Right lobe of liver (tissue), 4 donors: ENCODE measurements around the gene FKBP1A.

Experiments used
- POLR2A ChIP-seq: fragments of 450-650 bp; IDR thresholded peaks from one replicate; pipeline ENCODE4 v1.6.1; 2017; ENCODE audit warnings: antibody characterized with exemption, mild to moderate bottlenecking
- TF ChIP-seq, protein P1 (sequence below), 4 donors: fragments of 200-600 bp in 3 of 4; fragments of 450-650 bp in 1 of 4; IDR thresholded peaks; one replicate each; pipeline versions ENCODE4 v1.5.1 to v1.8.0; 2016 to 2022; ENCODE audit warnings: antibody characterized with exemption in 4 of 4, mild to moderate bottlenecking in 2 of 4
- donor health status: DM: no; HTN: no; CAD: no.
- donor health status: DM: no; HTN: no; CAD: no.
- donor health status: DM: no; HTN: yes; CAD: no.

DNA sequence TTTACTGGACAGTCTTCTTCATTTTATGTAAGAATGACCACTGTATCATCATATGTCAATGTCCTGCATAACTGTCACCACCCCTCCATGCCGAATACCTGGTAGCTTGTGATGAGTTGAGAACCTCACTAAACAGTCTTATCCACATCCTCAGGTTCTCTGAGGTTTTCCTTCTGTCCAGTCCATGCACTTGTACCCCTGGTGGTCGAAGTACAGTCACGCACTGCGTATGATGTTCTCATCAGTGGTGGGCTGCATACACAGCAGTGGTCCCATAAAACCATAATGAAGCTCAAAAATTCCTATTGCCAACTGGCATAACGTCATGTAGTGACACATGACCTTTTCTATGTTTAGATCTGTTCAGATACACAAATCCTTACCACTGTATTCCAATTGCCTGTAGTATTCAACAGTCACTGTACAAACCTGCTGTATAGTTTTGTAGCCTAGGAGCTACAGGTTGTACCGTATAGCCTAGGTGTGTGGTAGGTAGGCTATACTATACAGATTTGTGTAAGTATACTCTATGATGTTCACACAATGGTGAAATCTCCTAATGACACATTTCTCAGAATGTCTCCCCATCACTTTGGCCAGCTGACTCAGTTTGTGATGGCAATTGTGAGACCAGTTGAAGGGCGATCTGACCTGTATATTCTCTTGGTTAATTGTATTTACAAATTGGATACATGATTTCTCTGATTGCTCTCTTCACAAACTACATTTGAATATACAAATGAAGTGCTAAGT is 32.6 kb downstream of the FKBP1A start:
- TF ChIP-seq, protein P1, sequence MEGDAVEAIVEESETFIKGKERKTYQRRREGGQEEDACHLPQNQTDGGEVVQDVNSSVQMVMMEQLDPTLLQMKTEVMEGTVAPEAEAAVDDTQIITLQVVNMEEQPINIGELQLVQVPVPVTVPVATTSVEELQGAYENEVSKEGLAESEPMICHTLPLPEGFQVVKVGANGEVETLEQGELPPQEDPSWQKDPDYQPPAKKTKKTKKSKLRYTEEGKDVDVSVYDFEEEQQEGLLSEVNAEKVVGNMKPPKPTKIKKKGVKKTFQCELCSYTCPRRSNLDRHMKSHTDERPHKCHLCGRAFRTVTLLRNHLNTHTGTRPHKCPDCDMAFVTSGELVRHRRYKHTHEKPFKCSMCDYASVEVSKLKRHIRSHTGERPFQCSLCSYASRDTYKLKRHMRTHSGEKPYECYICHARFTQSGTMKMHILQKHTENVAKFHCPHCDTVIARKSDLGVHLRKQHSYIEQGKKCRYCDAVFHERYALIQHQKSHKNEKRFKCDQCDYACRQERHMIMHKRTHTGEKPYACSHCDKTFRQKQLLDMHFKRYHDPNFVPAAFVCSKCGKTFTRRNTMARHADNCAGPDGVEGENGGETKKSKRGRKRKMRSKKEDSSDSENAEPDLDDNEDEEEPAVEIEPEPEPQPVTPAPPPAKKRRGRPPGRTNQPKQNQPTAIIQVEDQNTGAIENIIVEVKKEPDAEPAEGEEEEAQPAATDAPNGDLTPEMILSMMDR (IDR thresholded peaks at IDR 0.05) = no peak
- TF ChIP-seq POLR2A = no peak
